AG09319 (cell line): ENCODE data around the gene PRG2.

Experiments
- DNase-seq: peaks from one replicate; pipeline ENCODE4 v3.0.0-alpha.2; 2010; ENCODE audit warnings: low read depth; ENCODE audit errors: extremely low read depth
- TF ChIP-seq, protein P1 (sequence below): IDR thresholded peaks from 2 replicates; pipeline ENCODE4 v1.5.1; 2011; ENCODE audit warnings: low read depth, mild to moderate bottlenecking, inconsistent platforms, low read length, moderate library complexity

The PRG2 gene

DNA sequence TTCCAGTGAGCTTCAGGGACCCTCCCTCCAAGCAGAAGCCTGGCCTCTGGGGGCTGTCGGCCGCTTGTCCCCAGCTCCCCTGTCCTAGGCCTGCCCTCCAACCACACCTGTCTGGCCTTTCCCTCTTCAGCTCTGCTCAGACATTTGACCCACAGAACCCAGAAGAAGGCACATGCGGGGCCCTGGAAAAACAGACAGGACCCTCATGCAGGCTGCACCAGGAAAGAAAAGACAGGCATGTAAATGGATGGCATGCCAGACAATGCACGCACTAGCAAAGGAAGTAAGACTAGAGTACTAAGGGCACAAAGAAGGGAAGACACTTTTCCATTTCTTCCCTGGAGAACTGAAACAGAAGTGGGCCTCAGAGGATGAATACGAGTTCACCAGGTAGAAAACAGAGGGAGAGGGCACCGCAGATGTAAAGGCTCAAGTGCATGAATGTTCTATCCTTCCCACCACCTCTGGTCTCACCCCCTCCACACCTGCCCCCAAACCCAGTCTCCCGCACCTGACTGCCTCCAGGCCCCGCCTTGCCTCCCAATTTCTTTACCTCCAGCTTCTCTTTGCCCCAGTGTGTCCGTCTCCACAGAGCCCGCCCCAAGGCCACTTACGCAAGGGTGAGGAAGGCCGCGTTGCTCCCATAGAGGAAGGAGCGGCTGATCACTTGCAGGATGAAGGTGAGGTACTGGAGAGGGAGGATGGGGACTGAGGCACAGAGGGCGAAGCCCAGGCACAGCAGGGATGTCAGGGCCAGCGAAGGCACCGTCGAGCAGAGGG is 19.1 kb upstream of the PRG2 start:
- no peak for DNase-seq
- TF ChIP-seq, protein P1, sequence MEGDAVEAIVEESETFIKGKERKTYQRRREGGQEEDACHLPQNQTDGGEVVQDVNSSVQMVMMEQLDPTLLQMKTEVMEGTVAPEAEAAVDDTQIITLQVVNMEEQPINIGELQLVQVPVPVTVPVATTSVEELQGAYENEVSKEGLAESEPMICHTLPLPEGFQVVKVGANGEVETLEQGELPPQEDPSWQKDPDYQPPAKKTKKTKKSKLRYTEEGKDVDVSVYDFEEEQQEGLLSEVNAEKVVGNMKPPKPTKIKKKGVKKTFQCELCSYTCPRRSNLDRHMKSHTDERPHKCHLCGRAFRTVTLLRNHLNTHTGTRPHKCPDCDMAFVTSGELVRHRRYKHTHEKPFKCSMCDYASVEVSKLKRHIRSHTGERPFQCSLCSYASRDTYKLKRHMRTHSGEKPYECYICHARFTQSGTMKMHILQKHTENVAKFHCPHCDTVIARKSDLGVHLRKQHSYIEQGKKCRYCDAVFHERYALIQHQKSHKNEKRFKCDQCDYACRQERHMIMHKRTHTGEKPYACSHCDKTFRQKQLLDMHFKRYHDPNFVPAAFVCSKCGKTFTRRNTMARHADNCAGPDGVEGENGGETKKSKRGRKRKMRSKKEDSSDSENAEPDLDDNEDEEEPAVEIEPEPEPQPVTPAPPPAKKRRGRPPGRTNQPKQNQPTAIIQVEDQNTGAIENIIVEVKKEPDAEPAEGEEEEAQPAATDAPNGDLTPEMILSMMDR = no peak

DNA sequence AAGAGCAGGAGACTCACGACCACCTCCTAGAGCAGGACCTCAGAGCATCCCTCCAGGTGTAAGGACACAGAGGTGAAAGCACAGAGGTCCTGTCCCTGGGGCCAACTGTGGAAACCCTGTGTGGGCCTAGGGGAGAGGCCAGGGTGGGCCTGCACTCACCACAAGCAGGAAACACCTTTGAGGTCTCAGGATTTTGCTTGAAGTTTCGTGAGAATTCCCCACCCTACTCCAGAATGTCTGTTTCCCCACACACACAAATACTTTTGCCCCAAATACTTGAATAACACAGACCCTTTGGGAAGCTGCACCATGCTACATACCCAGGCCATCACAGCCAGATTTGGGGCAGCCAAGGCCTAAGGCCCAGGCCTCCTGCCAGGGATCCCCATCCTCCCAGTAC is 18.3 kb upstream of the PRG2 start:
- TF ChIP-seq, protein P1 = no peak
- no peak for DNase-seq

DNA sequence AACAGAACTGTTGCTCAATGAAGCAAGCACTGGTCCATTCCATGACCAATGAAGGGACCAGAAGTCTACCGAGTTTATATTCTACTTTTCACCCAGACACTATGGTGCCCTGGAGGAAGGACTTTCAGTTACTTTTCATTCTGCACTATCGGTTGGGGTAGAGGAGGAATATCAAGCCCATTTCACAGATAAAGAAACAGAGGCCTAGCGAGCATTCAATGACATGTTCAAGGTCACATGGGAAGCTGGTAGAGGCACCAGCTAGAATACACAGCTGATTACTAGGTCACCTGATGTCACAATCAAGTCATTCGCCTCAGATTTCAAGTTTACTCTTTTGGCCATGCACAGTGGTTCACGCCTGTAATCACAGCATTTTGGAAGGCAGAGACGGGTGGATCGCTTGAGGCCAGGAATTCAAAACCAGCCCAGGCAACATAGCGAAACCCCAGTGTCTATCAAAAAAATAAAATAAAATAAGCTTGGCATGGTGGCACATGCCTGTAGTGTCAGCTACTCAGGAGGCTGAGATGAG is 17.6 kb upstream of the PRG2 start:
- no peak for DNase-seq
- TF ChIP-seq, protein P1 = no peak

DNA sequence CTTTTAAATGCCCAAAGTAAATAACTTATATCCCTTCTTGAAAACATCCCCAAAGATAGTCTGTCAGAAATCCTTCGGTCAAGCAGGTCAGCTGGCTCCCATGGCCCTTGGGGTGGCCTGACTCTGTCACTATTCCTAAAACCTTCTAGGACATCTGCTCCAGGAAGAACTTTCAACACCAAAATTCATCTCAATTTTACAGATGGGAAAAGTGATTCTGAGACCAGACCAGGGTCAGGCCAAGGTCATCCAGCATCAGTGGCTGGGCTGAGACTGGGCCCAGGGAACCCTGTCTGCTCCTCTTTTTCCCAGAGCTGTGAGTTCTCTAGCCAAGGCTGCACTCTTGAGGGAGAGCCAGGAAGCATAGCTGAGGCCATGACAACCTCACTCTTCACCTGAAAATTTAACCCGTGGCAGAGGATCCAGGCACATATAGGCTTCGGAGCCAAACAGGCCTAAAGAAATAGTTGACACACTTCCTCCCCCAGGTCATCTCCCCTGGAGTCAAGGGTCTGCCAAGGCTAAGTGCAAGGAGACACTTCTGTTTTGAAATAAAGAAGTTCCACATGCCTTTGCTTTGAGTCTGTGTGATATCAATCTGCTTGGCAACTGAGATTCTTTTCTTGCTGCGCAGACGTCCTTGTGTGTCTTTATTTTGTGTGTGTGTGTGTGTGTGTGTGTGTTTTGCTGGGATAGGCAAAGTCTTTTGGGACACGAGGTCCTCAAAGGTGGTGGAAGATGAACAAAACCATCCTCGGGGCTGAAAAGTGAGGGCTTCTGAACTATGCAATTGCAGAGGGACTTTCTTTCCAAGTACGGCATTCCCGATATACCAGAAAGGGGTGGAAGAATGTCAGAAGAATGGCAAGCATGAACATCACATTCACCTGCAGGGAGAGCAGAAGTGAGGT is 16.8 kb upstream of the PRG2 start:
- TF ChIP-seq, protein P1 = no peak
- DNase-seq = no peak

DNA sequence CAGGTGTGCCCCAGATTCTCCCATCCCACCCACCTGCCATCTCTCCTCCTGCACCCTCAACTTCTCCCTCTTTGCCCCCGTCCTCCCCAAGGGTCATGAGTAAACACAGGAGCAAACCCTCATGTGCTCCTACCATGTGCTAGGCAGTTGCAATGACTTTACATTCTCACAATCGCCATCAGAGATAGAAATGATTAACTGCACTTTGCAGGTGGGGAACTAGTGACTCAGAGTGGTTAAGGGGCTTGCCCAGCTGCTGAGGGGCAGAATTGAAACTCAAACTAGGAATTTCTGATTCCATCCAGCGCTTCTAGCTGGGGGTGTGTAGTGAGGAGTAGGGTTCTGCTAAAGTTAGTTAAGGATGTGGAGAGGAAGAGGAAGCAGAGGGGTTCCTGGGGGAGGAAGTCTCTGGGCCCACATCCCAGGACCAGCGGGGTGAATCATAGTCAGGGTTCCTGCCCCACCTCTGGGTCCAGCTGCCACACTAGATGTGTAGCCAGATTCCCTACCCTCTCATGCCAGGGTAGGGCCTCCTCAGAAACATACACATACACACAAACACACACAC is 16.0 kb upstream of the PRG2 start:
- TF ChIP-seq, protein P1 = no peak

DNA sequence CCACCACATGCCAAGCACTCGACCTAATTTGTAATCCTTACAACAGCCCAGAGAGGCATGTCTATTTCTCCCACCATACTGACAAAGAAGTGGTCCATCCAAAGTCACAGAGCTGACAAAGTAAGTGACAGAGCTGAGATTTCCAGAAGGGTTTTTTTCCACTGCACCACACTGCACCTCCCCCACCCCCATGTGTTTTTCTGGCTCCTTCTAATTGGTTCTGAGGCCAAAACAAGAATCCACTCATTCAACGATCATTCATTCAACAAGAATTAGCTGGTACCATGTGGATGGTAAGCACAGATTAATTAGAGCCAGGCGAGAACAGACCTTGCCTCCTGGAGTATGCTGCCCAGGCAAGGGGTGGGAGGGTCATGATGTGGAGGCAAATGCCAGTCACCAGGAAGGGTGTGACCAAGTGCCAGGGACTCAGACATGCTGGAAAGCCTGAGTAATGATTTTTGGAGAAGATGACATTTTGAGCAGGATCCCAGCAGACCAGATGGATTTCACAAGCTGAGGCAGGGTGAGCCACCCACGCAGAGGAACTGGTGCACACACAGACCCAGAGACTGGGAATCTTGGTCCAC is 14.9 kb upstream of the PRG2 start:
- TF ChIP-seq, protein P1 = no peak
- no peak for DNase-seq

More for the DNA sequence above, 16.0 kb upstream of the PRG2 start:
- DNase-seq = no peak
